ENCODE data around the gene ABHD15.
A peak's percentile ranks its signal among the peaks of the same experiment; 100 is the strongest.

The ABHD15 gene

GRCh38 chr17:29595943-29596774, 29.3 kb upstream of the ABHD15 start:
- intact Hi-C loops (cut with DNase I) = no loop called here
- DNase-seq = peak in 5 of 42 donors; percentile 2 to 19 (median 6)

GRCh38 chr17:29595107-29595942, 28.5 kb upstream of the ABHD15 start:
- intact Hi-C loops (cut with DNase I) = no loop called here
- DNase-seq = peak in 3 of 42 donors; percentile 3 to 7 (median 4)

- intact Hi-C loops (cut with DNase I) = no loop called here
- peak in 7 of 42 donors; percentile 2 to 16 (median 7) for DNase-seq
Observed at GRCh38 chr17:29594519-29595090, 27.8 kb upstream of the ABHD15 start.

- DNase-seq = peak in 14 of 42 donors; percentile 24 to 69 (median 32)
Observed at GRCh38 chr17:29593591-29594518, 27.0 kb upstream of the ABHD15 start.

GRCh38 chr17:29592850-29593551, 26.2 kb upstream of the ABHD15 start, which contains the start of gene ANKRD13B:
Gene ANKRD13B (plus strand): TSS chr17:29593132. CDS start chr17:29593622, 490 bp downstream.
- intact Hi-C loops (cut with DNase I) = no loop called here

More at GRCh38 chr17:29593591-29594518, 27.0 kb upstream of the ABHD15 start:
- intact Hi-C loops (cut with DNase I) = no loop called here

GRCh38 chr17:29591737-29592608, 25.1 kb upstream of the ABHD15 start:
- intact Hi-C loops (cut with DNase I) = no loop called here
- peak; percentile 83 to 98 (median 94) for DNase-seq

More at GRCh38 chr17:29592850-29593551, 26.2 kb upstream of the ABHD15 start, which contains the start of gene ANKRD13B:
- peak in 39 of 42 donors; percentile 61 to 92 (median 82) for DNase-seq

- intact Hi-C loops (cut with DNase I) = no loop called here
- DNase-seq = peak in 36 of 42 donors; percentile 56 to 85 (median 71)
Observed at GRCh38 chr17:29591146-29591736, 24.4 kb upstream of the ABHD15 start.

GRCh38 chr17:29590411-29591145, 23.7 kb upstream of the ABHD15 start:
- DNase-seq = peak in 33 of 42 donors; percentile 54 to 87 (median 72)
- intact Hi-C loops (cut with DNase I) = no loop called here

- intact Hi-C loops (cut with DNase I) = no loop called here
- peak; percentile 63 to 95 (median 89) for DNase-seq
Observed at GRCh38 chr17:29589524-29590410, 22.9 kb upstream of the ABHD15 start, which contains the start of gene GIT1. Gene GIT1 (minus strand): TSS chr17:29589648. CDS start chr17:29589378, 270 bp downstream.

- peak in 29 of 42 donors; percentile 55 to 82 (median 65) for DNase-seq
- intact Hi-C loops (cut with DNase I) = no loop called here
Observed at GRCh38 chr17:29588562-29589411, 21.9 kb upstream of the ABHD15 start.

- intact Hi-C loops (cut with DNase I) = no loop called here
- peak in 1 of 42 donors; percentile 16 for DNase-seq
Observed at GRCh38 chr17:29588017-29588561, 21.3 kb upstream of the ABHD15 start.

GRCh38 chr17:29587591-29587990, 20.8 kb upstream of the ABHD15 start:
- intact Hi-C loops (cut with DNase I) = no loop called here

More at GRCh38 chr17:29587591-29587990, 20.8 kb upstream of the ABHD15 start:
- DNase-seq = peak in 1 of 42 donors; percentile 8

All from head of caudate nucleus (tissue), 42 donors.